ENCODE results near the gene TCERG1L.

Gene TCERG1L

GRCh38 chr10:131252567-131253276 is 58.8 kb downstream of the TCERG1L start:
- no peak for DNase-seq (ENCODE audit: extremely low spot score)
- TF ChIP-seq, protein P1, sequence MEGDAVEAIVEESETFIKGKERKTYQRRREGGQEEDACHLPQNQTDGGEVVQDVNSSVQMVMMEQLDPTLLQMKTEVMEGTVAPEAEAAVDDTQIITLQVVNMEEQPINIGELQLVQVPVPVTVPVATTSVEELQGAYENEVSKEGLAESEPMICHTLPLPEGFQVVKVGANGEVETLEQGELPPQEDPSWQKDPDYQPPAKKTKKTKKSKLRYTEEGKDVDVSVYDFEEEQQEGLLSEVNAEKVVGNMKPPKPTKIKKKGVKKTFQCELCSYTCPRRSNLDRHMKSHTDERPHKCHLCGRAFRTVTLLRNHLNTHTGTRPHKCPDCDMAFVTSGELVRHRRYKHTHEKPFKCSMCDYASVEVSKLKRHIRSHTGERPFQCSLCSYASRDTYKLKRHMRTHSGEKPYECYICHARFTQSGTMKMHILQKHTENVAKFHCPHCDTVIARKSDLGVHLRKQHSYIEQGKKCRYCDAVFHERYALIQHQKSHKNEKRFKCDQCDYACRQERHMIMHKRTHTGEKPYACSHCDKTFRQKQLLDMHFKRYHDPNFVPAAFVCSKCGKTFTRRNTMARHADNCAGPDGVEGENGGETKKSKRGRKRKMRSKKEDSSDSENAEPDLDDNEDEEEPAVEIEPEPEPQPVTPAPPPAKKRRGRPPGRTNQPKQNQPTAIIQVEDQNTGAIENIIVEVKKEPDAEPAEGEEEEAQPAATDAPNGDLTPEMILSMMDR (IDR thresholded peaks at IDR 0.05; ENCODE audit: control extremely low read depth, extremely low read depth, low read depth, missing control alignments), result no peak
- ChIA-PET POLR2A (no interaction called here), CTCF (no interaction called here)

DNA sequence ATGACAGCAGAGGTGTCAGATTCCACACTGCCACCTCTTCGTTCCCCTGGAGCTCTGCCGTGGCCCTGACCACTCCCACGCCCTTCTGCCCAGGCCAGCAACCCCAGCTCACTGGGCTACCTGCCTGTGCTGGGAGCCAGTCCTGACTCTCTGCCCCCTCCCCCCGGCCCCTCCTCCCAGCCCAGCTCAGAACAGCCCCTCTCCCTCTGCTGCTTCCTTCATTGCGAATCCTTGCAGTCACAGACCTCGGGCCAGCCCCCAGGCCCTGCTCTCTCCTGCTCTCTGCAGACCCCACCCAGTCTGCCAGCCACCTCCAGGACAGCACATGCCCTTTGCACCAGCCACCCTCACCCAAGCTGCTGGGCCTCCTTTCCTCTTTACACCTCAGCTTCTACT is 60.4 kb downstream of the TCERG1L start:
- CTCF ChIA-PET, result no interaction called here
- TF ChIP-seq, protein P1 (IDR thresholded peaks at IDR 0.05; ENCODE audit: control extremely low read depth, extremely low read depth, low read depth, missing control alignments), result no peak
- no peak for DNase-seq (ENCODE audit: extremely low spot score)
- POLR2A ChIA-PET, result no interaction called here

- TF ChIP-seq, protein P1 (IDR thresholded peaks at IDR 0.05; ENCODE audit: control extremely low read depth, extremely low read depth, low read depth, missing control alignments), result no peak
- ChIA-PET POLR2A (no interaction called here), CTCF (no interaction called here)
- DNase-seq (ENCODE audit: extremely low spot score), result no peak
Measured at GRCh38 chr10:131250454-131251145, 60.9 kb downstream of the TCERG1L start.

GRCh38 chr10:131249955-131250344 is 61.6 kb downstream of the TCERG1L start:
- no peak for DNase-seq (ENCODE audit: extremely low spot score)
- CTCF ChIA-PET, result no interaction called here
- TF ChIP-seq, protein P1 (IDR thresholded peaks at IDR 0.05; ENCODE audit: control extremely low read depth, extremely low read depth, low read depth, missing control alignments), result no peak
- POLR2A ChIA-PET, result no interaction called here

DNA sequence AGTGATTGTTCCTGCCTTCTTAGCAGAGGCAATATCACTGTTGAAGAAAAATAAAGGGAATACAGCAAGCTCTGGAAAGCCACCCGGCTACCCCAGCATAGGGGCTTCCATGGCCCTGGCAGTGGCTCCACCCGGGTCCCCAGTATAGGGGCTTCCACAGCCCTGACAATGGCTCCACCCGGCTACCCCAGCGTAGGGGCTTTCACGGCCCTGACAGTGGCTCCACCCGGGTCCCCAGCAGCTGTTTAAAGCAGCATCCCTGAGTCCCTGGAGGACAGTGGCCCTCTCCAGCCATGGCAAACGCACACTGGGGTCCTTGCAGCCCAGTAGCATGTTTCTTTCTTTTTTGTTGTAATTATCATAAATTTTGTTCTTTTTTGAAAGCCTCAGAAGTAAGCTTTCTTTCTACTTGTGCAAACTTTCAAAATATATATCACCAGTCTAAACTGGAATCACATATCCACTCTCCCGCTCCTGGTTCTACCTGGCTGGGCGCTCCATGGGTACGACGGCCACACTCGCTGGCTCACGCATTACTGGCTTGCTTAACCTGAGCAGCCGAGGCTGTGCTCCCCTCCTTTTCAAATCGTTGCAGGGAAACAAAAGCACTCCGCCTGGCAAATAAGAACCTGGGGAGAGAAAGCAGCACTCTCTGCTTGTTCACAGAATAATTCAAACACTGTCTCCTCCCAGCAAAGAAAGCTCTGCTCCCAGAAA is 62.1 kb downstream of the TCERG1L start:
- ChIA-PET POLR2A (no interaction called here), CTCF (no interaction called here)
- DNase-seq (ENCODE audit: extremely low spot score), result no peak
- TF ChIP-seq, protein P1 (IDR thresholded peaks at IDR 0.05; ENCODE audit: control extremely low read depth, extremely low read depth, low read depth, missing control alignments), result no peak

DNA sequence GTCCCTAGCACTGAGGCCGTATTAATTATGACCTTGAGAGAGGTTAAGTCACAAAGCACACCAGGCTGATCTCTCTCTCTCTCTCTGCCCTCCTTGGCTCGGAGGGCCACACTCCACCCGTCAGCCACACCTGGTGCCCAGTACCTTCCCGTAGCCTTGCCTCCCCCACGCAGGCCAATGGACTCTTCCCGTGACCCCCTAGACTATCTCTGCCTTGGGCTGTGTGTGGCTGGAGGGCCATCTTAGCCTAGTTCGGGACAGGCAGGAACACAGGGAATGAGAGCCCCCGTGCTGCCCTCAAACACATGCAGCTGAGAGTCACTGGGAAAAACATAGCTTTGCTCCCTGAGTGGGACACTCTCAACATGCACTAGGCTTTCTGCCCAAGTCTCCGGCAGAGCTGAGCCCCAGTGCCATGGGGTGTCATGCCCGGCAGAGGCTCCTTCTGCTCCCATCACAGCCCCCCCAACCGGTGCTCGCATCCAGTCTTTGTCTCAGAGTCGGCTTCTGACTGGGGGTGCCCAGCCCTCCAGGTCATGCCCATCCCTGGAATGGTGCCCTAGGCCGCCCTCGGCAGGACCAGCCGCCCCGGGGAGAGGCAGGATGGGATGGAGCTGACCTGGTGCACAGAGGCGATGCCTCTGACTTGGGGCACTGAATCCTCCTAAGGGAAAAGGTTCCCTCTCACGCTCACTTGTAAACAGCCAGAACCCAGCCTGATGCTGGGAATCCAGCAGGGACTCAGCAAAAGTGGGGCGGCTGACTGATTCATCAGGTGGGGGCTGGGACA is 63.0 kb downstream of the TCERG1L start:
- TF ChIP-seq, protein P1 (IDR thresholded peaks at IDR 0.05; ENCODE audit: control extremely low read depth, extremely low read depth, low read depth, missing control alignments), result no peak
- DNase-seq (ENCODE audit: extremely low spot score), result no peak
- CTCF ChIA-PET, result no interaction called here
- POLR2A ChIA-PET, result no interaction called here
